ENCODE measurements around the gene ZNF768.

The ZNF768 gene

DNA sequence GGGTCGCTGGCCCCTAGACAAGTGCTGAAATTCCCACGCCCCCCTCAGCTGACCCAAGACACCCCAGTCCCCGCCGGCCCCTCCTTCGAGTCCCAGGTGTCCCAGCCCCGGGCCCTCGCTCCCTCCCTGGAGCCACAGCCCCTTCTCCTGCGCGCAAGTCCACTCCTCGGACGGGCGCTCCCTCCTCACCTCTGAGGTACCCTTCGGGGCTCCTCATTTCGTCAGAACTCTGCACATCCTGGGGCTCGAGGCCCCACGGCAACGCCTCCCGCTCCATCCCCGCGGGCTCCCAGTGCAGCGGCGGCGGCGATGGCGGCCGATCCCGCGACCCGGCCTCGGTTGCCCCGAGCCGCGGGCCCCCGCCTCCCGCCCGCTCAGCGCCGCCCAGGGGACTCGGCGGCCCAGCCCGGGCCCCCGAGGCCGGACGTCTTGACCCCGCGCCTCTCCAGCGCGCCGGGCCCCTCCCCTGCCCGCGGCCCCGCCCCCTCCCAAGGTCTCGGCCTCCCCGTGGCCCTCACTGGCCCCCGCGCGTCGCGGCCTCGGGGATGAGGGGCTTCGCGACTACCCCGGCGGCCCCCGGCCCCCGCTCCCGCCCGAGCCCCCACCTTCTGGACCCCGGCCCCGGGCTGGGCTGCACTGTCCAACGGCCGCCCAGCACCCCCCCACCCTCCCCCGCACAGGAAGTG is at the start of gene ZNF768:
TSS of gene ZNF768 (minus strand) at position 430 of the 686 bp plus-strand sequence. CDS start at position 277, 153 bp downstream.
- TF ChIP-seq, protein P1, sequence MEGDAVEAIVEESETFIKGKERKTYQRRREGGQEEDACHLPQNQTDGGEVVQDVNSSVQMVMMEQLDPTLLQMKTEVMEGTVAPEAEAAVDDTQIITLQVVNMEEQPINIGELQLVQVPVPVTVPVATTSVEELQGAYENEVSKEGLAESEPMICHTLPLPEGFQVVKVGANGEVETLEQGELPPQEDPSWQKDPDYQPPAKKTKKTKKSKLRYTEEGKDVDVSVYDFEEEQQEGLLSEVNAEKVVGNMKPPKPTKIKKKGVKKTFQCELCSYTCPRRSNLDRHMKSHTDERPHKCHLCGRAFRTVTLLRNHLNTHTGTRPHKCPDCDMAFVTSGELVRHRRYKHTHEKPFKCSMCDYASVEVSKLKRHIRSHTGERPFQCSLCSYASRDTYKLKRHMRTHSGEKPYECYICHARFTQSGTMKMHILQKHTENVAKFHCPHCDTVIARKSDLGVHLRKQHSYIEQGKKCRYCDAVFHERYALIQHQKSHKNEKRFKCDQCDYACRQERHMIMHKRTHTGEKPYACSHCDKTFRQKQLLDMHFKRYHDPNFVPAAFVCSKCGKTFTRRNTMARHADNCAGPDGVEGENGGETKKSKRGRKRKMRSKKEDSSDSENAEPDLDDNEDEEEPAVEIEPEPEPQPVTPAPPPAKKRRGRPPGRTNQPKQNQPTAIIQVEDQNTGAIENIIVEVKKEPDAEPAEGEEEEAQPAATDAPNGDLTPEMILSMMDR (IDR thresholded peaks at IDR 0.05; ENCODE audit: low read depth, low read length), result no peak
- H3K4me3 ChIP-seq (ENCODE audit: low read depth, low read length), result peak within 1 kb of the TSS; percentile 70
- in situ Hi-C loops (cut with HindIII; ENCODE audit: low sequenced_read_pairs), result no loop called here
- peak; percentile 15 for DNase-seq (ENCODE audit: low read depth, low spot score)

DNA sequence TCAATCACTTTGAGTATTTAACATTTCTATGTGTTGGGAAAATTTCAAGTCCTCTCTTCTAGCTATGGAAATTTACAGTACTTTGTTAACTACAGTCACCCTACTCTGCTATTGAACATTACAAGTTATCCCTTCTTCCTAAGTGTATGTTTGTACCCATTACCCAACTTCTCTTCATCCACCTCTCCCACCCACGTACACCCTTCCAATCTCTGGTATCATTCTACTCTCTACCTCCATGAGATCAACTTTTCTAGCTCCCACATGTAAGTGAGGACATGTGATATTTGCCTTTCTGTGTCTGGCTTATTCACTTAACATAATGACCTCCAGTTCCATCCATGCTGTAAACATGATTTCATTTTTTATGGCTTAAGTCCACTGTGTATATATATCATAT is 48.3 kb upstream of the ZNF768 start:
- DNase-seq (ENCODE audit: low read depth, low spot score), result no peak
- no peak overlapping the region for H3K4me3 ChIP-seq (ENCODE audit: low read depth, low read length)
- in situ Hi-C loops (cut with HindIII; ENCODE audit: low sequenced_read_pairs), result no loop called here
- TF ChIP-seq, protein P1 (IDR thresholded peaks at IDR 0.05; ENCODE audit: low read depth, low read length), result no peak

DNA sequence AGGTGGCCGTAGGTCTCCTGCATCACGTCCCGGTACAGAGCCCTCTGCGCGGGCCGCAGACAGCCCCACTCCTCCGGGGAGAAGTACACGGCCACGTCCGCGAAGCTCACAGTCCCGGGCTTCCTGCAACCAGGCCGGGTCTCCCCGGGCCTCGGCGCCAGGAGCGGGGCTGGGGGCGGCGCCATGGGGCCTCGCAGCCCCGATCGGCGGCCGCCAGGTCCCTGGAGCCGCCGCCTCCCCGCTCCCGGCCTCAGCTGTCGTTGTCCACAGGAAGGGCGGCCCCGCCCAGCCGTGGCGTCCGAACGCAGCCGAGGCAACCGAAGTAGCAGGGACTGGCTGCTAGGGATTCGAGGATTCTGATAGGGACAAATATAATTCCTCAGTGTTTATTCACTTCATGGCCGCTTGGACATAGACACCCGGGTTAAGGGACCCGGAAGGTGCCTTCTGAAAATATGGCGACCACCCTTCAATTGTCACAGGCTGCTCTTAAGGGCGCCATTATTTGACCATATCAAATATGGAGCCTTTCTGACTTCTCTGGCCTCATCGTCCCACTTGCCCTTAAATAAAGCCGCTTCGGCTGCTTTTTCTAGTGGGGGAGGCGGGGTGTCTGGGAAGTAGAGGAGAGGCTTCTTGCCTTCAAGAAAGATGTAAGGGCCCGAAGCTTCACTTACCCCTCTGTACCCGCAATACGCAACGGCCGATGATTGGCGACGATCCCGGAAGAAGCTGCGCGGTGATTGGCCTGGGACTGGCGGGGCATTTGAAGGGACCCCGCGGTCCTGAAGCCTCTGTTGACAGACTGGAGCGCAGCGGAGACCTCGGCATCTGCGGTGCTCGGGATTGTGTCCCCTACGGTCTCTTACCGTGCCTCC is 45.3 kb upstream of the ZNF768 start, which contains the start of gene ZNF688:
TSS of gene ZNF688 (minus strand) at position 270 of the 878 bp plus-strand sequence. CDS start at position 185, 85 bp downstream.
- in situ Hi-C loops (cut with HindIII; ENCODE audit: low sequenced_read_pairs), result no loop called here
- H3K4me3 ChIP-seq (ENCODE audit: low read depth, low read length), result peak within 1 kb of the TSS; percentile 63
- DNase-seq (ENCODE audit: low read depth, low spot score), result peak; percentile 99
- TF ChIP-seq, protein P1 (IDR thresholded peaks at IDR 0.05; ENCODE audit: low read depth, low read length), result no peak

DNA sequence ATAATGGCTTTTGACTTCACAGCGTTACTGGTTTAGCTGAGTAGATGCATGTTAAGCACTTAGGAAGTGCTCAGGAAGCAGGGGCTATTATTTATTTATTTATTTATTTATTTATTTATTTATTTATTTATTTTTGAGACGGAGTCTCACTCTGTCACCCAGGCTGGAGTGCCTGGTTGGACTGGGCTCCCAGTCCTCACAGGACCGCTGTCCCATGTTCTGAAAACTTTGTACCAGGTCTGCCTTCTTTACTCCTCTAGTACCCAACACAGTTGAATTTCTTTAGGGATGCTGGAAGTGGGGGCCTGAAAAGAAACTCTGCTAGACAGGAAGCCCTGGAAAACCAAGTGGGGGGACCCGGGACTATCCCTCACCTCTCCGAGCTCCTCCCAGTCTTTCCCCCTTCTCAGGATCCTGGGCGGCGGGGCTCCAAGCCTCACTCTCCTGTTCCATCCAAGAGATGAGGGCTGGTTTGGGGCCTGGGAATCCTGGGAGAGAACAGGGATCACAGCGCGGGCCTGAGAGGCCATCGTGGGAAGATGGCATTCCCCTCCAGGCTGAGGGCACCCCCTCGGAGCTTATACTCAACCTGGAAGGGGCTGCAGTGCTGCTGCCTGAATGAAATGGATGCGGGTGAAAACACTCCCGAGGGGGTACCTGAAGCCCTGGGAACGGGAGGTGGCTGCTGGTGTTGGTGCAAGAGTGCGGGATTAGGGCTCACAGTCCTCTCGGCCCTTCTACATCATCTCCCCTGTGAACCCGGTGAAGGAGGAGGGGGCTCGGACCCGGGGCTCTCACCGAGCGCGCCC is 44.5 kb upstream of the ZNF768 start:
- TF ChIP-seq, protein P1 (IDR thresholded peaks at IDR 0.05; ENCODE audit: low read depth, low read length), result no peak

DNA sequence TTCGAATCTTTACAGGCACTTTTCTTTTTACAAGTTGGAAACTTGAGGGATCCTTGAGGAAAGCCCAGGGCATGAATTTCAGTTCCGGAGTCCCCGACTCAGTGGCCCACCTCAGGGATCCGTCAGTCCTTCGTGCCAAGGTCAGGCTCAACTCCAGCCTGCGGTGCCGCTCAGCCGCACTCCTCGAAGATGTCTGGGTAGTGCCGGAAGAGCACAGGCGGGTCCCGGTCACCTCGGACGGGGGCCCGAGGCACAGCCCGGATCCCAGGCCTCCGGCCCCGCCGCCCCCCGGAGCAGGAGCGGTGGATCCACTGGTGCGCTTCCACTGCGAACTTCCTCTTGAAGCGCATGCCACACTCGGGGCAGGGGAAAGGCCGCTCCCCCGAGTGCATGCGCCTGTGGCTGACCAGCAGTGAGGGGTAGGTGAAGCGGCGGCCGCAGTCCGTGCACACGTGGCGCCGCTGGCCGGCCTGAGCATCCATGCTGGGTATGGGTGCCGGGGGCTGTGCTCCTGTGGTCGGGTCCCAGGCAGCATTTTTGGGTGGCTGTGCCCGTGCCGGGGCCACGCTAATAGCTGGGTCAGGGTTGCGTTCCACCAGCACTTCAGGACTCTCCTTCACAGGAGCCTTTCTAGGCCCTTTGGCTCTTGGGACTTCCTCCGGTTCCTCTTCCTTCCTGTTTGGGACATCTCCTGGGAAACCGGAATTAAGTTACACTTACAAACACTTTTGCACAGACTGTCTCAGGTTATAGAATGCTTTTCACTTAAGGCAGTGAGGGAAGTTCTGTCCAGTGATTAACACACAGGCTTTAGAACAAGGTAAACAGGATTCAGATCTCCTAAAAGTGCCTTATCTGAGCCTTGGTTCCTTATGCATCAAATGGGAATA is 43.6 kb upstream of the ZNF768 start:
- no peak for DNase-seq (ENCODE audit: low read depth, low spot score)
- TF ChIP-seq, protein P1 (IDR thresholded peaks at IDR 0.05; ENCODE audit: low read depth, low read length), result no peak
- in situ Hi-C loops (cut with HindIII; ENCODE audit: low sequenced_read_pairs), result no loop called here
- H3K4me3 ChIP-seq (ENCODE audit: low read depth, low read length), result no peak overlapping the region

More for the DNA sequence above, 44.5 kb upstream of the ZNF768 start:
- DNase-seq (ENCODE audit: low read depth, low spot score), result peak; percentile 31
- in situ Hi-C loops (cut with HindIII; ENCODE audit: low sequenced_read_pairs), result no loop called here
- H3K4me3 ChIP-seq (ENCODE audit: low read depth, low read length), result peak overlapping the region; percentile 63
